GM12874 (cell line): Measurements from ENCODE around the gene CCDC86.

Experiments
- TF ChIP-seq, protein P1 (sequence below): IDR thresholded peaks from 2 replicates; pipeline ENCODE4 v1.5.1; 2011; ENCODE audit warnings: low read depth, mild to moderate bottlenecking, control low read depth, low read length, moderate library complexity; ENCODE audit not compliant: insufficient read depth

Gene CCDC86

GRCh38 chr11:60844045-60844869 is 2.3 kb downstream of the CCDC86 start:
- TF ChIP-seq, protein P1, sequence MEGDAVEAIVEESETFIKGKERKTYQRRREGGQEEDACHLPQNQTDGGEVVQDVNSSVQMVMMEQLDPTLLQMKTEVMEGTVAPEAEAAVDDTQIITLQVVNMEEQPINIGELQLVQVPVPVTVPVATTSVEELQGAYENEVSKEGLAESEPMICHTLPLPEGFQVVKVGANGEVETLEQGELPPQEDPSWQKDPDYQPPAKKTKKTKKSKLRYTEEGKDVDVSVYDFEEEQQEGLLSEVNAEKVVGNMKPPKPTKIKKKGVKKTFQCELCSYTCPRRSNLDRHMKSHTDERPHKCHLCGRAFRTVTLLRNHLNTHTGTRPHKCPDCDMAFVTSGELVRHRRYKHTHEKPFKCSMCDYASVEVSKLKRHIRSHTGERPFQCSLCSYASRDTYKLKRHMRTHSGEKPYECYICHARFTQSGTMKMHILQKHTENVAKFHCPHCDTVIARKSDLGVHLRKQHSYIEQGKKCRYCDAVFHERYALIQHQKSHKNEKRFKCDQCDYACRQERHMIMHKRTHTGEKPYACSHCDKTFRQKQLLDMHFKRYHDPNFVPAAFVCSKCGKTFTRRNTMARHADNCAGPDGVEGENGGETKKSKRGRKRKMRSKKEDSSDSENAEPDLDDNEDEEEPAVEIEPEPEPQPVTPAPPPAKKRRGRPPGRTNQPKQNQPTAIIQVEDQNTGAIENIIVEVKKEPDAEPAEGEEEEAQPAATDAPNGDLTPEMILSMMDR, result no peak

GRCh38 chr11:60844870-60845221 is 2.9 kb downstream of the CCDC86 start:
- TF ChIP-seq, protein P1, result no peak

DNA sequence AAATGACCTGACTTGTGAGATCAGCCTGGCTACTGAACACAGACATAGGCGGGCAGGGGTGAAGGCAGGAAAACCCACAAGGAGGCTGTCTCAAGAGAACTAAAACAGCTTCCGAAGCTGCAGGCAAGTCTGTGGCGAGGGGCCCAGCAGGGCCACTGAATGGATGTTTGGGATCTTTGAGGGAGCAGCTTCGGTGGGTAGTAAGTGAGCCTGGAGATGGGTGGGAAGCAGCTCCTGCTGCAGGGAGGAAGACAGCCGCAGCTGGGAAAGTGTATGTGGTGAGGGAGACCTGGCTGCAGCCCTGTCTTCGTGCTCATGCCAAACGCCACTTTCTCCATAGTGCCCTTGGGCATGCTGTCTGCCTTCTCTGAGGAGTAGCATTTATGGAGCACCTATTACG is 3.4 kb downstream of the CCDC86 start:
- TF ChIP-seq, protein P1, result no peak

DNA sequence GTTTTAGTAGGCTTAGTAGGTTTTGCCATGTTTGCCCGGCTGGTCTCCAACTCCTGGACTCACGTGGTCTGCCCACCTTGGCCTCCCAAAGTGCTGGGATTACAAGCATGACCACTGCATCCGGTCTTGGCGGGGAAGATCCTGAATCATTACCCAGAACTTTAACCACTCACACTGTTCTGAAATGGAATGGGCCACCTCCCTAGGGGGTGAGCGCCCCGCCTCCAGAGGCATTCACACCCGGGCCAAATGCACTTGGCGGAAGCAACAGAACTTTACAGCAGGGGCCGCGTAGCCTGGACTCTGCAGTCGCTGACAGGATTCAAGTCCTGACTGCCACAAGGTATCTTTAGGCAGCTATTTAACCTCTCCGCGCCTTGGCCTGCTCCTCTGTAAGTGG is 5.4 kb downstream of the CCDC86 start:
- TF ChIP-seq, protein P1, result no peak

- TF ChIP-seq, protein P1, result no peak
These were observed 6.0 kb downstream of the CCDC86 start for GRCh38 chr11:60847896-60848295.

GRCh38 chr11:60848714-60849151 is 6.8 kb downstream of the CCDC86 start:
- TF ChIP-seq, protein P1, result no peak

GRCh38 chr11:60849641-60850520 is 8.0 kb downstream of the CCDC86 start:
- TF ChIP-seq, protein P1, result no peak
